ENCODE data around the gene EYA4. TPM values are rescaled to one million over a fixed set of nuclear protein-coding genes. Genes with fewer than 3 reads are reported as not detected.

The EYA4 gene
- polyA plus RNA-seq, 4 donors, result 0.03 to 0.22 (median 0.22) TPM; not detected in 1

DNA sequence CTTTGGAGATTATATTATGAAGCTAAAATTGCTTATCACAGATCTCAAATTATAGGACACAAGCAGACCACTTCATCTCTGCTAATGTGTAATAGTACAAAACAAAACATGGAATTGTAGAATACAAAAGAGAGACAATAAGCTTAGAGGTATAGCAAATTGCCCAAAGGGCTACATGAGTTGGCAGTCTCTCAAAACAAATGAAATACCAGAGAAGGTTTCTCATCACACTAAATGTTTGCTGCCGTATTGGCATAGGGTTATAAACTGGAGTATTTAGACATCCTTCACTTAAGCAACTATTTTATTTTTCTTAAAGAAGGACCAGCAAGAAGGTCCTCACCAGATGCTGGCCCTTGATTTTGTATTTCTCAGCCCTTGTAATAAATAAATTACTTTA, 5.9 kb upstream of the EYA4 start:
- Histone ChIP-seq H3K4me3 (ENCODE audit: low read depth in 1 of 3, low read length in 3 of 3) (no peak overlapping the region), H3K27me3 (ENCODE audit: control insufficient read depth in 3 of 3, insufficient read depth in 3 of 3, low read length in 3 of 3) (peaks cover 0 to 4% (median 4%) of the 10 kb centered on the region in 3 donors), H3K9me3 (ENCODE audit: control insufficient read depth in 2 of 2, insufficient read depth in 1 of 2, low read depth in 1 of 2, low read length in 1 of 2) (no peaks in the 10 kb centered on the region), H3K36me3 (ENCODE audit: control insufficient read depth in 3 of 3, insufficient read depth in 2 of 3, low read depth in 1 of 3, low read length in 3 of 3) (no peaks in the 10 kb centered on the region), H3K27ac (ENCODE audit: low read depth in 1 of 3, low read length in 2 of 3) (no peak overlapping the region), H3K4me1 (ENCODE audit: control insufficient read depth in 3 of 3, insufficient read depth in 2 of 3, low read depth in 1 of 3, low read length in 2 of 3) (no peaks in the 10 kb centered on the region)
- no peak for DNase-seq
- 59 to 81% (median 72%) methylated on average over 1 of the region's 1 CpG for WGBS, 3 donors
- no peak for FAIRE-seq

DNA sequence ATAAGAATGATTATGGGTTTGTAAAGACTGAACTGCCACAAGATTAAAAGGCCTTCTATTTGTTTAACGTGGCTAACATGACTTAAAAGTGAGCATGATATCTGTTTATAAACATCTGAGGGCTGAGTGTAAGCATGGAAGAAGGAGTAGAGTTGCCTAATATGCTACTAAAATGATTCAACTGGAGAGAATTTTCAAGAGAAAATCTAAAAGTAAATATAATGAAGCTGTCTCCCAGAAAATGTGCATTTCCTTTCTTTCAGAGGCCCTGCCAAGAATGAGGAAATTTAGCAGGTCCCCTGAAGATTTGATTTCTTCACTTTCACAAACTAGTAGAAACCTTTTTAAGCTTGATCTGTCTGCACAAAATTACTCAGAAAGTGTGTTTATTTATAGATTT, 4.2 kb upstream of the EYA4 start:
- Histone ChIP-seq H3K4me3 (ENCODE audit: low read depth in 1 of 3, low read length in 3 of 3) (no peak overlapping the region), H3K36me3 (ENCODE audit: control insufficient read depth in 3 of 3, insufficient read depth in 2 of 3, low read depth in 1 of 3, low read length in 3 of 3) (no peaks in the 10 kb centered on the region), H3K27ac (ENCODE audit: low read depth in 1 of 3, low read length in 2 of 3) (no peak overlapping the region), H3K27me3 (ENCODE audit: control insufficient read depth in 3 of 3, insufficient read depth in 3 of 3, low read length in 3 of 3) (peaks cover 11 to 19% (median 14%) of the 10 kb centered on the region in 3 donors), H3K4me1 (ENCODE audit: control insufficient read depth in 3 of 3, insufficient read depth in 2 of 3, low read depth in 1 of 3, low read length in 2 of 3) (no peaks in the 10 kb centered on the region), H3K9me3 (ENCODE audit: control insufficient read depth in 2 of 2, insufficient read depth in 1 of 2, low read depth in 1 of 2, low read length in 1 of 2) (no peaks in the 10 kb centered on the region)
- FAIRE-seq, result no peak
- 58 to 65% (median 59%) methylated on average over 1 of the region's 1 CpG for WGBS, 3 donors
- no peak for DNase-seq

DNA sequence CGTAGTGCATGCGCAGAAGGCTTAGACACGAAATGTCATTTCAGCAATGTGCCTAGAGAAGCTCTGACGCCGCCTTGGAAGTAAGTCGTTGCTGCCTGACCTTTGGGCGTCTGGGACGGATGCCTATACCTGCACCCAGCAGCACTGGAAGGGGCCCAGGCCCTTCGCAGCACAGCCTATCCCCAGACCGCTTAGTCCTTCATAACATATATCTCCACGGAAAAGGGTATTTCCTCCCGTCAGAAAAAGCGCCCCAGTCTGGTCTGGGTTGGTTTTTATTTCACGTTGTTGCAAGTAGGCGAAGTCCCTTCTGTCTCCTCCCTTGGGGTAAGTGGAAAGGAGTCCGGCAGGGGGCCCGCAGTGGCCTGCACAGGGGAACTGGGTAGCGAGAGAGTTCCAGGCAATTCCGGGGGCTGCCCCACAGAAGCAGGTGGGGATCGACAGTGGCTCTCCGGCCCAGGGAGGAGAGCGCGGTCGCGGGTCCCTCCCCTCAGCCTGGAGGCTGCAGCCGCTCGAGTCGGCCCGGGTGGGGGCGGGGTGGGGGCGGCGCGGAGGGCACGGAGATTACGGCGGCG, 559 bp upstream of the EYA4 start:
- no peak for FAIRE-seq
- no peaks in the 10 kb centered on the region for H3K36me3 ChIP-seq (ENCODE audit: control insufficient read depth in 3 of 3, insufficient read depth in 2 of 3, low read depth in 1 of 3, low read length in 3 of 3)
- peaks cover 20 to 41% (median 24%) of the 10 kb centered on the region in 3 donors for H3K27me3 ChIP-seq (ENCODE audit: control insufficient read depth in 3 of 3, insufficient read depth in 3 of 3, low read length in 3 of 3)
- peak in 1 of 2 donors; percentile 18 for DNase-seq
- peak overlapping the region in 2 of 3 donors; percentile 9 to 20 for H3K4me3 ChIP-seq (ENCODE audit: low read depth in 1 of 3, low read length in 3 of 3)
- no peak overlapping the region for H3K27ac ChIP-seq (ENCODE audit: low read depth in 1 of 3, low read length in 2 of 3)
- no peaks in the 10 kb centered on the region for H3K9me3 ChIP-seq (ENCODE audit: control insufficient read depth in 2 of 2, insufficient read depth in 1 of 2, low read depth in 1 of 2, low read length in 1 of 2)
- 6 to 10% (median 6%) methylated on average over 29 to 37 of the region's 37 CpGs for WGBS, 3 donors
- H3K4me1 ChIP-seq (ENCODE audit: control insufficient read depth in 3 of 3, insufficient read depth in 2 of 3, low read depth in 1 of 3, low read length in 2 of 3), result peaks cover 0 to 4% (median 0%) of the 10 kb centered on the region in 3 donors

DNA sequence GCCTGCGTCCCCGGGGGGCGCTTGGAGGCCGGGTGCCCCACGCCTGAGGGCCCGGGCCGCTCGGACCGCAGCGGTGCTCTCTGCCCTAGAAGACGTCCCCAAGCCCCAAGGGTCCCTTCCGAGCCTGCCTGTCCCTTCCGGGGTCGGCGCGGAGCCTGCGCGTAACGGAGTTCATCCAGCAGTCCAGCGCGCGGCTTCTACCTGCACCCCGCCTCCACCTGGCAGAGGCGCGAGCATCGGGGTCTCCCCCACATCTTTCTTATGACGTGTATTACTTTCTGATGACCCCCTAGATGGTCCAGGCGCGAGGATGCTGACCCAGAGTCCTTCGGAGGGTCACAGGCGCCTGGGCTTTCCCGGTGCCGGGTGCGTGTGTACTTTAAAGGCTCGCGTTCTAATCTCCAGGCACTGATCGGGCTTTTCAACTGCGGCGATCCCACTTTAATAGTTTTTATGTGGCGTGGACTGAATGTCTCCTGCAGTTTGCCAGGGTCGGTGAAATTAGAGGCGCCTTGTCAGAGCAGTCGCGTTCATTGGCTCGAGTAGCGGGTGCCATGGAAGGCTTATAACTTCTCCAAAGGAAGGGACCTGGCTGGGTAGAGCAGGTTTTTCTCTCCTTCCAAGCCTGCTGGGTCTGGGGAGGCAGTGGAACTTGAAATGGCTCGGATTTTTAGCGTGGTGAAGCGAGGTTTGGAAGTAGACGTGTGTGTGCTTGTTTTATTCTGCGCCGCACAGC, 912 bp downstream of the EYA4 start:
- Histone ChIP-seq H3K27me3 (ENCODE audit: control insufficient read depth in 3 of 3, insufficient read depth in 3 of 3, low read length in 3 of 3) (peaks cover 20 to 43% (median 24%) of the 10 kb centered on the region in 3 donors), H3K27ac (ENCODE audit: low read depth in 1 of 3, low read length in 2 of 3) (no peak overlapping the region), H3K36me3 (ENCODE audit: control insufficient read depth in 3 of 3, insufficient read depth in 2 of 3, low read depth in 1 of 3, low read length in 3 of 3) (no peaks in the 10 kb centered on the region), H3K4me1 (ENCODE audit: control insufficient read depth in 3 of 3, insufficient read depth in 2 of 3, low read depth in 1 of 3, low read length in 2 of 3) (peaks cover 0 to 4% (median 0%) of the 10 kb centered on the region in 3 donors), H3K9me3 (ENCODE audit: control insufficient read depth in 2 of 2, insufficient read depth in 1 of 2, low read depth in 1 of 2, low read length in 1 of 2) (no peaks in the 10 kb centered on the region), H3K4me3 (ENCODE audit: low read depth in 1 of 3, low read length in 3 of 3) (peak overlapping the region in 1 of 3 donors; percentile 17)
- 2 to 5% (median 5%) methylated on average over 43 to 52 of the region's 52 CpGs for WGBS, 3 donors
- no peak for FAIRE-seq
- peak in 1 of 2 donors; percentile 35 for DNase-seq

- WGBS, 3 donors, result 7 to 8% (median 7%) methylated on average over 36 of the region's 36 CpGs
- no peaks in the 10 kb centered on the region for H3K36me3 ChIP-seq (ENCODE audit: control insufficient read depth in 3 of 3, insufficient read depth in 2 of 3, low read depth in 1 of 3, low read length in 3 of 3)
- DNase-seq, result peak in 1 of 2 donors; percentile 17
- H3K4me3 ChIP-seq (ENCODE audit: low read depth in 1 of 3, low read length in 3 of 3), result peak overlapping the region in 1 of 3 donors; percentile 17
- H3K4me1 ChIP-seq (ENCODE audit: control insufficient read depth in 3 of 3, insufficient read depth in 2 of 3, low read depth in 1 of 3, low read length in 2 of 3), result peaks cover 0 to 4% (median 0%) of the 10 kb centered on the region in 3 donors
- no peaks in the 10 kb centered on the region for H3K9me3 ChIP-seq (ENCODE audit: control insufficient read depth in 2 of 2, insufficient read depth in 1 of 2, low read depth in 1 of 2, low read length in 1 of 2)
- no peak for FAIRE-seq
- no peak overlapping the region for H3K27ac ChIP-seq (ENCODE audit: low read depth in 1 of 3, low read length in 2 of 3)
- H3K27me3 ChIP-seq (ENCODE audit: control insufficient read depth in 3 of 3, insufficient read depth in 3 of 3, low read length in 3 of 3), result peaks cover 20 to 43% (median 24%) of the 10 kb centered on the region in 3 donors
These were observed 1.8 kb downstream of the EYA4 start for GRCh38 chr6:133242637-133243585.

GRCh38 chr6:133243723-133244305, 2.7 kb downstream of the EYA4 start:
- Histone ChIP-seq H3K4me1 (ENCODE audit: control insufficient read depth in 3 of 3, insufficient read depth in 2 of 3, low read depth in 1 of 3, low read length in 2 of 3) (peaks cover 0 to 4% (median 0%) of the 10 kb centered on the region in 3 donors), H3K4me3 (ENCODE audit: low read depth in 1 of 3, low read length in 3 of 3) (no peak overlapping the region), H3K9me3 (ENCODE audit: control insufficient read depth in 2 of 2, insufficient read depth in 1 of 2, low read depth in 1 of 2, low read length in 1 of 2) (no peaks in the 10 kb centered on the region), H3K27me3 (ENCODE audit: control insufficient read depth in 3 of 3, insufficient read depth in 3 of 3, low read length in 3 of 3) (peaks cover 20 to 43% (median 24%) of the 10 kb centered on the region in 3 donors), H3K27ac (ENCODE audit: low read depth in 1 of 3, low read length in 2 of 3) (no peak overlapping the region), H3K36me3 (ENCODE audit: control insufficient read depth in 3 of 3, insufficient read depth in 2 of 3, low read depth in 1 of 3, low read length in 3 of 3) (no peaks in the 10 kb centered on the region)
- FAIRE-seq, result no peak
- WGBS, 3 donors, result 8 to 16% (median 15%) methylated on average over 7 of the region's 7 CpGs
- DNase-seq, result no peak

DNA sequence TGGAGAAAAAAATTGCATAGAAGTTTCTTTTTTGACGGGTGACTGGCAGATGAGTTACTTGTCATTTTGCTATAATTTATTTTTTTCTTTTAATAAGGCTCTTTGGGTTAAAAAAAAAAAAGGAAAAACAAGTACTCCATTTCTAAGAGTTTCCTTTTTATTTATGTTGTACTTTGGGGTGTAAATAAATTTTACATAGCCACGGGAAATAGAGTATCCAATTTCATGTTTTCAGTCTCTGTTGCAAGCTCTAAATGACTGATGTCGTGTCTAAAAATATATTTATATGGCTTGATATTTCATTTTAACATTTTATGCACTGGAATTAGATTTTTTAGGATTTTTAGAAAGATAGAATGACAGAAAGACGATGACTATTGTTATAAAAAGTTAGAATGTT, 3.4 kb downstream of the EYA4 start:
- 20 to 33% (median 24%) methylated on average over 4 of the region's 4 CpGs for WGBS, 3 donors

GRCh38 chr6:133245007-133245406, 3.9 kb downstream of the EYA4 start:
- Histone ChIP-seq H3K36me3 (ENCODE audit: control insufficient read depth in 3 of 3, insufficient read depth in 2 of 3, low read depth in 1 of 3, low read length in 3 of 3) (no peaks in the 10 kb centered on the region), H3K9me3 (ENCODE audit: control insufficient read depth in 2 of 2, insufficient read depth in 1 of 2, low read depth in 1 of 2, low read length in 1 of 2) (no peaks in the 10 kb centered on the region), H3K4me1 (ENCODE audit: control insufficient read depth in 3 of 3, insufficient read depth in 2 of 3, low read depth in 1 of 3, low read length in 2 of 3) (peaks cover 0 to 4% (median 0%) of the 10 kb centered on the region in 3 donors), H3K27me3 (ENCODE audit: control insufficient read depth in 3 of 3, insufficient read depth in 3 of 3, low read length in 3 of 3) (peaks cover 20 to 39% (median 24%) of the 10 kb centered on the region in 3 donors), H3K4me3 (ENCODE audit: low read depth in 1 of 3, low read length in 3 of 3) (no peak overlapping the region), H3K27ac (ENCODE audit: low read depth in 1 of 3, low read length in 2 of 3) (no peak overlapping the region)
- DNase-seq, result no peak
- 22 to 23% (median 22%) methylated on average over 1 of the region's 1 CpG for WGBS, 3 donors
- no peak for FAIRE-seq

More for the DNA sequence above, 3.4 kb downstream of the EYA4 start:
- H3K4me3 ChIP-seq (ENCODE audit: low read depth in 1 of 3, low read length in 3 of 3), result no peak overlapping the region
- H3K27ac ChIP-seq (ENCODE audit: low read depth in 1 of 3, low read length in 2 of 3), result no peak overlapping the region
- DNase-seq (no peak), FAIRE-seq (no peak)
- H3K36me3 ChIP-seq (ENCODE audit: control insufficient read depth in 3 of 3, insufficient read depth in 2 of 3, low read depth in 1 of 3, low read length in 3 of 3), result no peaks in the 10 kb centered on the region
- H3K4me1 ChIP-seq (ENCODE audit: control insufficient read depth in 3 of 3, insufficient read depth in 2 of 3, low read depth in 1 of 3, low read length in 2 of 3), result peaks cover 0 to 4% (median 0%) of the 10 kb centered on the region in 3 donors
- peaks cover 20 to 41% (median 24%) of the 10 kb centered on the region in 3 donors for H3K27me3 ChIP-seq (ENCODE audit: control insufficient read depth in 3 of 3, insufficient read depth in 3 of 3, low read length in 3 of 3)
- H3K9me3 ChIP-seq (ENCODE audit: control insufficient read depth in 2 of 2, insufficient read depth in 1 of 2, low read depth in 1 of 2, low read length in 1 of 2), result no peaks in the 10 kb centered on the region

Measured in small intestine (tissue), 7 donors.